Measurements from ENCODE around the gene KIF11. TPM values are rescaled to one million over a fixed set of nuclear protein-coding genes. Genes with fewer than 3 reads are reported as not detected.

The KIF11 gene
- total and polyA plus RNA-seq, 2 of the 4 experiments (the other 2 are of a cell fraction), result 8.8 to 18.3 TPM

GRCh38 chr10:92691591-92692079 lies 98.7 kb downstream of the KIF11 start:
- H4K8ac ChIP-seq (ENCODE audit: low read depth in 2 of 2, low read length in 2 of 2), result peak overlapping the region in 1 of 2 experiments; percentile 72; a peak in 1 of 4 replicates
- no peak overlapping the region for H2BK20ac ChIP-seq (ENCODE audit: low read depth, low read length)
- ChIA-PET CTCF (no interaction called here), POLR2A (ENCODE audit: unreplicated experiment) (no interaction called here)
- no peak overlapping the region for H2BK15ac ChIP-seq (ENCODE audit: low read depth, low read length)
- H3K18ac ChIP-seq (ENCODE audit: low read depth, low read length), result no peak overlapping the region
- peak overlapping the region; percentile 48 for H2AK9ac ChIP-seq (replicated peaks; ENCODE audit: low read depth, low read length, poor library complexity)
- H3K27ac ChIP-seq (ENCODE audit: insufficient read depth, low read length), result peak overlapping the region; percentile 12; the same call in 1 of the 2 replicates
- dilution Hi-C loops (cut with HindIII; ENCODE audit: low sequenced_read_pairs, unreplicated experiment) (no loop called here), in situ Hi-C loops (cut with MboI; ENCODE audit: low sequenced_read_pairs) (no loop called here), intact Hi-C loops (cut with micrococcal nuclease) (loop anchor here (5.0 kb wide), 1 partner anchor 131 kb away; no protein-coding TSS in a partner anchor)
- H2AFZ ChIP-seq (replicated peaks; ENCODE audit: low read length, poor library complexity), result peak overlapping the region; percentile 24
- 0 out of 2 replicates have a peak, but pooled peaks cover 3% of the 10 kb centered on the region for H4K20me1 ChIP-seq (ENCODE audit: insufficient read depth, low read length)
- H2AK5ac ChIP-seq (ENCODE audit: low read depth, low read length), result peak overlapping the region; percentile 41
- H3K23ac ChIP-seq (ENCODE audit: low read depth, low read length), result peak overlapping the region; percentile 72
- DNase-seq (no peak), ATAC-seq (ENCODE audit: low read depth) (no peak)
- H3K79me1 ChIP-seq (ENCODE audit: low read depth in 1 of 2, low read length in 2 of 2), result peaks cover 17 to 50% of the 10 kb centered on the region in 2 experiments; a peak in 3 of 4 replicates
- H2BK5ac ChIP-seq (ENCODE audit: low read depth, low read length, poor library complexity, severe bottlenecking), result no peak overlapping the region
- H2BK120ac ChIP-seq (ENCODE audit: low read depth, low read length), result no peak overlapping the region
- H3K14ac ChIP-seq (replicated peaks; ENCODE audit: low read depth, low read length), result peak overlapping the region; percentile 8; the same call in 1 of the 2 replicates
- no peaks in the 10 kb centered on the region for H3K27me3 ChIP-seq (ENCODE audit: control insufficient read depth, insufficient read depth, low read length)
- H3K9ac ChIP-seq (ENCODE audit: low read depth, low read length), result peak overlapping the region; percentile 16
- H3K4me2 ChIP-seq (ENCODE audit: low read depth, low read length), result peak overlapping the region; percentile 94
- H4K91ac ChIP-seq (ENCODE audit: insufficient read depth, low read depth, low read length), result no peak overlapping the region
- H3K36me3 ChIP-seq (ENCODE audit: control insufficient read depth, insufficient read depth, low read length), result peaks cover 9% of the 10 kb centered on the region
- no peak overlapping the region; the same call in 1 of the 2 replicates for H4K5ac ChIP-seq (ENCODE audit: low read depth, low read length)
- peaks cover 1% of the 10 kb centered on the region; the same call in 1 of the 2 replicates for H3K9me3 ChIP-seq (ENCODE audit: control insufficient read depth, insufficient read depth, low read length)
- peak overlapping the region; percentile 10; the same call in 1 of the 2 replicates for H3K4me3 ChIP-seq (ENCODE audit: insufficient read depth, low read depth, low read length)
- peak overlapping the region; percentile 7; the same call in 1 of the 2 replicates for H3K4ac ChIP-seq (ENCODE audit: low read depth, low read length)
- H3K4me1 ChIP-seq (ENCODE audit: control insufficient read depth, insufficient read depth, low read length), result peaks cover 21% of the 10 kb centered on the region
- peaks cover 8% of the 10 kb centered on the region; the same call in 1 of the 2 replicates for H3K9me1 ChIP-seq (ENCODE audit: insufficient read depth, low read length)
- no peak overlapping the region for H3K56ac ChIP-seq (ENCODE audit: extremely low read depth, insufficient read depth, low read length)
- no peak for TF ChIP-seq SMC3 (IDR thresholded peaks at IDR 0.05; ENCODE audit: low read depth, low read length)
- no peak for TF ChIP-seq CEBPB (IDR thresholded peaks at IDR 0.05; ENCODE audit: low read depth, low read length)
- no peak for TF ChIP-seq POLR2A (IDR thresholded peaks at IDR 0.05; ENCODE audit: low read depth, low read length)
- no peak for TF ChIP-seq ELK1 (IDR thresholded peaks at IDR 0.05; ENCODE audit: borderline replicate concordance, low read depth, low read length)
- TF ChIP-seq USF2 (IDR thresholded peaks at IDR 0.05; ENCODE audit: low read depth, low read length), result no peak
- TF ChIP-seq FOS (IDR thresholded peaks at IDR 0.05; ENCODE audit: low read depth, low read length), result no peak
- no peak for TF ChIP-seq CTCF (conservative IDR thresholded peaks at IDR 0.05; ENCODE audit: low read depth, low read length)
- TF ChIP-seq MAFK (IDR thresholded peaks at IDR 0.05; ENCODE audit: low read depth, low read length), result no peak
- no peak for TF ChIP-seq MXI1 (IDR thresholded peaks at IDR 0.05; ENCODE audit: borderline replicate concordance, low read depth, low read length)
- TF ChIP-seq MAZ (IDR thresholded peaks at IDR 0.05; ENCODE audit: borderline replicate concordance, low read depth, low read length), result no peak
- no peak for TF ChIP-seq RAD21 (IDR thresholded peaks at IDR 0.05; ENCODE audit: low read length)
- TF ChIP-seq RCOR1 (IDR thresholded peaks at IDR 0.05; ENCODE audit: insufficient replicate concordance, low read length), result no peak
- no peak for TF ChIP-seq RFX5 (IDR thresholded peaks at IDR 0.05; ENCODE audit: low read depth, low read length)
- TF ChIP-seq BHLHE40 (IDR thresholded peaks at IDR 0.05; ENCODE audit: low read depth, low read length), result no peak
- TF ChIP-seq CHD1 (IDR thresholded peaks at IDR 0.05; ENCODE audit: low read depth, low read length), result no peak
- TF ChIP-seq NFE2L2 (IDR thresholded peaks at IDR 0.05; ENCODE audit: low read depth, low read length), result no peak
- WGBS, 2 experiments (ENCODE audit: extremely low coverage in 2 of 2, insufficient read length in 1 of 2), result 69% methylated on average over 14 of the region's 35 CpGs; no CpG with 5 or more reads in 1 of the 2 experiments
- BruUV-seq (replicated peaks), result no TSS peak
